ENCODE data around the gene TNFSF9.

DNA sequence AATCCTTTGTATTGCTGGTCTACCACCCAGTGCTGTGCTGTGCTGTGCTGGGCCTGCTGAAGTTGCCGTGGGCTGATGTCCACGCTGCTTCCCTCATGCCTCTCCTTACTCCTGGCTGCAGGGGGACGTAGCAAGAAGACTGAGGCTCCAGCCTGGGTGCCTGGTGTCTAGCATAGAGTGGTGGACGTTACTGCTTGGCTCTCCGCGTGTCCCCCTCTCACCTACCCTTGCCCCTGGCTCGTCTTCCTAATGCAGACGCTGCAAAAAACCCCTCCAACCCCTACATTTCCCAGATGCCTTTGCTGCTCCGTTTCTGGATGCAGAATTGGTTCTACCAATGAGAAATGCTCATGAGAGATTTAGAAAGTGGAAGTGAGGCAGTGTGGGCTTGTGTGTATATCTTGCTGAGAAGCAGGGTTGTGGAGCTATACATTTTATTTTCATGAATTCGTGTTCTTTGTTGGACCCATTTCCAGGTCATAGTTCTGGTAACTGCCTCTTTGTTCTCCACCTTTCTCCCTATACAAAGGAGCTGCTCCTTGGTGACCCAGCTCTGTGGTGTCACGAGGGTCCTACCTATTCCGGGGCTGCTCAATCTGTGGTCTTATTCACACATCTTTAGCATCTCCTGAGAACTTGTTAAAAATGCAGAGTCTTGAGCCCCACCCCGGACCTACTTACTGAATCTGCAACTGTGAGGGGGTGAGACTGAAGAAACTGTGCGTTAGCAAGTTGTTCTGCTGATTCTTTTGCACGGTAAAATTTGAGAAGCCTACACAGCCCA is 41.4 kb upstream of the TNFSF9 start:
- TF ChIP-seq GATA3 (IDR thresholded peaks at IDR 0.05; ENCODE audit: low read depth, low read length) (no peak), GATA2 (IDR thresholded peaks at IDR 0.05; ENCODE audit: low read depth, low read length) (no peak)
